Stimulated activated CD4-positive, alpha-beta T cell treated with anti-CD3 and anti-CD28 coated beads, Interleukin-2, amount 100 ng/mL, for 4 hours (primary cell): Measurements from ENCODE around the gene IRF6.
A peak's percentile ranks its signal among the peaks of the same experiment; 100 is the strongest.

Experiments used
- DNase-seq: peaks from one replicate; pipeline ENCODE4 v3.0.0-alpha.2; 2020; ENCODE audit warnings: low read depth

Gene IRF6

DNA sequence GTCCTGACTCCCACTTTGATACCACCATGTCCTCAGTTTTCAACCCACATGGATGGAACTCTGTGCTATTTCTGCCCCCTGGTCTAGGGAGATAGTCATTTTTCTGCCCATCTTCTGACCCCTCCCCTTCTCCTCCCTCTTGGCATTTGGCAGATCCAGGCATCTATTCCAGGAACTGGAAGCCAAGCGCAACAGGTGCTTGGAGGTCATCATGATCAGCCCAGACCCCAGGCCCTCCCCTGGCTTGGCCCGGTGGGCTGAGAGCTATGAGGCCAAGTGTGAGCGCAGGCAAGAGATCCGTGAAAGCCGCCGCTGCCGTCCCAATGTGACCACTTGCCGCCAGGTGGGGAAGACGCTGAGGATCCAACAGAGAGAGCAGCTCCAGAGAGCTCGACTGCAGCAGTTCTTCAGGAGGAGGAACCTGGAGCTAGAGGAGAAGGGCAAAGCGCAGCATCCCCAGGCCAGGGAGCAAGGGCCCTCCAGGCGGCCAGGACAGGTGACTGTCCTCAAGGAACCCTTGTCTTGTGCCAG, 46.0 kb downstream of the IRF6 start:
- DNase-seq: no peak

DNA sequence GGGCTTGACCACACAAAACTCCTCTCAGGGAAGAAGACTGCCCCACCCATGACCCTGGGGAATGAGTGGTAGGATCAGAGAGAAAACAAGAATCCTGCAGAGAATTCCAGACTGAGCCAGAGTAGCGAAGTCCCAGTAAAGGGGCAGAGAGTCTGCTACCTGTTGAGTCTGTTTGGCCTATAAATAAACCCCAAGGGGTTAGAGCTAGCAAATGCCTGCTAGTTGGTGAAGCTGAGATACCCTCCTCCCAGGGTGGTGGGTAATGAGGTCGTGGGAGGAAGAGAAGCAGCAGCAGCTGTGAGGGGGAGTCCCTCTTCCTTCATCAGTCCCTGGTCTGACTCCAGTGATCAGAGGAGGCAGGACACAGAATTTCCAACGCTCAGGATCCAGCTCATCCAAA, 47.5 kb downstream of the IRF6 start:
- no peak for DNase-seq

DNA sequence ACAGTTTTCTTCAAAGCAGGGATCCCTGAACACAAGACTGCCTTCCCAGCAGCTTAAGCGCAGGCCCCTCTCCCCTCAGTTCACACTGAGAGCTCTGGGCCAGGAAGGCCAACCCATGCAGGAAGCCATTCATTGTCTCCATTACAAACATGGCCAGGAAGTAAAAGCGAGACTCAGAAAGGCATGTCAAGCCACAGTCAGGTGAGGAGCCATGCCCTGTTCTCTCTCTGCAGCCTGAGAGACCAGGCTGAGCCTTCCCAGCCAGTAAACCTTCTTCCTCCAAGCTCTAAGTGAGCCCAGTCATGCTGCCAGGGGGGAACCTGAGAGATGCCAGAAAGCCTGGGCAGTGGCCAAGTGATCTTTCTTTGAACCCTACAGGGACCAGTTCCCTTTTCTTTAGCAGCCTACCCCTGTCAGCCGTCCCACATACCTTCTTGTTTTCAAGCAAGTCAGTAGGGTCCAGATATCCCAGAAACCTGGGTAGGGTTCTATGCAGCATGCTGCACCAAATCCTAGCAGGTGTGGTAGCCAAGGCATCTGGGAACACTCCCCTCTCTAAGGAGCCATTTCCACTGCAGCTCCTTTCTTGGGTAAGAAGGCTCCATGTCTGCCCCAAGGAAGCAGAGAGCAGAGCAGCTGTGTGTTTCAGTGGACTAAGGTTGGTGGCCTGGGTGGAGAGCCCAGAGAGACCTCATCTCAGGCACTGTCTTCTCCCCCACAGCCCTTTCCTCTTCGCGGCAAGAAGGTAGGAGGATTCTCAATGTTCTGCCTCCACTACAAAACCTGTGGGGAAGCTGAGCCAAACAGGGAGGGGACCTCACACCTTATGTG, 49.1 kb downstream of the IRF6 start:
- DNase-seq: no peak

DNA sequence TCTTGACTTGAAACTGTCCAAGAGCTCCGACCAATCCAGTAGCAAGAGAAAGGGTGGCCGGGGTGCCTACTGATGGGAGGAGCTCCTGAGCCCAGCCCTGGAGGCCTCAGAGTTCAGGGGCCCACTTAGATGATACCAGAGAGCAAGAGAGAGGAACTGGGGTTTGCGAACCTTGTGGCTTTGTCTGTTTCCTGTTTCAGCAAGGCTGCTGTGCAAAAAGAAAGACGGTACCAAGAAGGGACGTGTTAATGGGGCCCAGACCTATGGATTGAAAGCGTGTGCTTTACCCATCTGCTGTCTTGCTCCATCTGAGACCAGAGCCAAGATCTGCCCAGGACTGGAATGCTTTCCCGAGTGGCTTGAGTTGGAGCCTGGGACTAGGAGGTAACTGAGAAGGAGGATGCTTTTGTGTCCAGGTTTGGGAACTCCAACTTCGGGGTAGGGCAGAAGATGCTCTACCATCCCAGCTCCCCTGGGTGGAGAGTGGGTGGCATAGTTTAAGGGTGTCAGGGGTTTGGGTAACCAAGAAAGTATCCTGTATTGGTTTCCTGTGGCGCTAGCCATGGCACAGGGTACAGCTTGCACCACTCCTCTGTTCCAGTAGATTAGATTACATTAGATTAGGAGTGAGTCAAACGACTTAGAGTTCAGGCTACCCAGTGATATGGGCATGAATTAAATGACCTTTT, 49.9 kb downstream of the IRF6 start, which contains the start of gene TRAF3IP3:
TRAF3IP3 (plus strand) TSS at position 128 of the 689 bp plus-strand sequence. CDS start 3,987 bp downstream, outside the sequence.
- peak; percentile 55 for DNase-seq

DNA sequence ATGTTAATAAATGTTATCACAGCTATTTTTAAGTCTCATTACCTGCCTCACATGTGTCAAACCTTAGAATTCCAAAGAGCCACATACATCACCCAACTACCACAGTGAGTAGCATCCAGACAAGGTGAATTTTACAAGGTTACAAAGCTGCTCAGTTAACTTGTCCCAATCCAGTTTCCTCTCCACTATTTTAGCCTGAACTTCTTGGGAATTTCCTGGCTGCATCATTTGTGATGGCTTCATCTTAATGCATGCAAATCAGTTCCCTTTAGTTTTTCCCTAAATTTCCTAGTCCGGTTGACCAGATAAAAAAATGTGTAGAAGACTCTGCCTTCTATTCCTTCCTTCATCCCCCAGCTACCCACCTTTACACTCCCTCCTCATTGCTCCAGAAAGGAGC, 50.7 kb downstream of the IRF6 start:
- no peak for DNase-seq

DNA sequence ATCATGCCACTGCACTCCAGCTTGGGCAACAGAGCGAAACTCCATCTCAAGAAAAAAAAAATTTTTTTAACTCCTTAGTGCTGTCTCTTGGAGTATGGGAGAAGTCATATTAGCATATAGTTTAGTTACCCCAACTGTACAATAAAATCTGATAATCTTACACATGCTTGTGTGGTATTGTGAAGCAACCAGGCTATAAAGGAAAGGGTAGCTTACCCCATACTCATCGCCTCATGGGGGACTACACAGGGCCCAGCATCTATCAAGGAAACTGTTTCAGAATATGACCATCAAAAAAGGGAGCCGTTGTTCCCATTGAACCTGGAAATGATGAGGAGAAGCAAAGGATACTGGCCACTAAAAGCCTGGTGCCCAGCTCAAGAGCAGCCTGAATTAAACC, 53.1 kb downstream of the IRF6 start:
- DNase-seq: no peak

DNA sequence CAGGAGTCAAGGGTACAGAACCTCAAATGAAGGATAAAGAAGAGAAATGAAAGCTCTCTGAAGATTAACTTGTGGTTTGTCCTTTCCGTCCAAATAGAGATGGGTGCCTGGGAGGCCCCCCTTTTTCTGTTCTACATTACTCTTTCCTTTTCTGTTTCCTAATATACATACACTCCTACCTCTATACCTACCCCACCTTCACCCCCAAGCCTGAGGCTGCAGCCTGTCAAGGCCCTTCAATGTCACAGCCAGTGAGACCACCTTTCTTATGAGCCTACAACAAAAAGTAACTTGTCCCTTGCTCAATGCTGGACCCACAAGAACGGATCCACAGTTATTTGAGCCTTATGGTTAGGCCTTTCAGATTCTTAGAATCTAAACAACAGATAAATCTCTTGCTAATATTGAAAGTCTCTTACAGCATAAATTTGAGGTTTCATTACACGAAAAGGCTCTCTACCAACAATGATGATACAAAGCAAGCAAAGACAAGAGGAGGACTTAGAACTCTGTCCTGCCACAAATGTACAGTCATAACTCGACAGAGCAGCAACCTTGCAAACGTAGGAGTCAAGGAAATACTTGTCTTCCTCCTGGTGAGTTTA, 54.2 kb downstream of the IRF6 start:
- no peak for DNase-seq

DNA sequence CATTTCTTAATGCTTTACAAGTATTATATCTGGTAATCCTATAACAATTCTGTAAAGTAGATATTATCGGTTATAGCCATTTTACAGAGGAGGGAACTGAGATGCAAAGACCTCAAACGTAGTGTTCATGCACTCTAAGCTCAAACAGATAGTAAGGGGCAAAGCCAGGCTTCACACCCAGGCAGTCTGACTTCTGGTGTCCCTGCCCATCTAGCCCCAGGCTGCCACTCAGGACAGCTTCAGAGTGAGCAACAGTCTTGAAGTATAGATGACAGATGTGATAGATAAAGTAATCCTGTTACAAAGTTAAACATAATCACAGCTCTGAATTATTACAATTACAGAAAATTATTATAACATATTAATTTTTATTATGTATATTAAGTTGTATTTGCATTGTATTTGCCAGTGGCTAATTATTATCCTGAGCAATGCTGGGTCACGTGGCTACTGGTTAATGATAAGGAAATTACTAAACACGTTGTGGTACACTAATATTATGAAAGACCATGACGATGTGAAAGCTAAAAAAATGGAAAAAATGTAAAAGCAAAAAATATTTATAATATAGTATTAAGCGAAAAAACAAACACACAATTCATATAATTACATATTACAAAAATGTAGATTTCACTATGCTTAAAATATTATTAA, 56.1 kb downstream of the IRF6 start:
- no peak for DNase-seq

DNA sequence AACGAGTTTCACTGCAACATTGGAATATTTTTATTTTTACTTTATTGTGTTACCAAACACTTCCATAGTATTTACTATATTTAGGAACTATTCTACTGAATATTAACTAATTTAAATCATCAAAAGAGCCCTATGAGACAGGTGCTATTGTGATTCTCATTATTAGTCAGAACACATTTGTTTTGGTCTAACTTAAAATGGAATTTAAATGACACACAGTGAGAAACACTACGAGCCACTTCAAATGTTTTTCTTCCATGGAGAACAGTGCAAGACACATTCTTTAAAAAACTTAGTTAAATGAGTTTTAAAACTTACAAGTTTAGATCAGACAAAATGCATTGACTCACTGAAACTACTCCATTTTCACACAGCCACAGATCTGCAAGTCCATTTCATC, 56.7 kb downstream of the IRF6 start:
- DNase-seq: no peak

DNA sequence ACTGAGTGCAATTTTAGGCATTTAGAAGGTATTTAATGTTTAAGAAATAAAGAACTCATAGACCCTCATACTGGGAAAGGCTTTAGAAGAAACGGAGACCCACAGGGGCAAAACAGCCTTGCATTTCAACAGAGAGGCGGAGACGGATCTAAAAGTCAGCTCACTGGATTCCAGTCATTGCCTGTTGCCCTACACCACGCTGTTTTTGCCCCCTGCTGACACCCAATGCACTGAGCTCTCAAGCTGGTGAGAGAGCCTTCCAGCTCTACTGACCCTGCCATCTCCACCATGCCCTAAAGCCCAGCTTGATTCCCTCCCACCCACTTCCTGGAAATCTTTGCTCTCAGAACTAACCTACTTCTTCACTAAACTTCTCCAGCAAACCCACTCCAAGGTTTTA, 57.3 kb downstream of the IRF6 start:
- no peak for DNase-seq

DNA sequence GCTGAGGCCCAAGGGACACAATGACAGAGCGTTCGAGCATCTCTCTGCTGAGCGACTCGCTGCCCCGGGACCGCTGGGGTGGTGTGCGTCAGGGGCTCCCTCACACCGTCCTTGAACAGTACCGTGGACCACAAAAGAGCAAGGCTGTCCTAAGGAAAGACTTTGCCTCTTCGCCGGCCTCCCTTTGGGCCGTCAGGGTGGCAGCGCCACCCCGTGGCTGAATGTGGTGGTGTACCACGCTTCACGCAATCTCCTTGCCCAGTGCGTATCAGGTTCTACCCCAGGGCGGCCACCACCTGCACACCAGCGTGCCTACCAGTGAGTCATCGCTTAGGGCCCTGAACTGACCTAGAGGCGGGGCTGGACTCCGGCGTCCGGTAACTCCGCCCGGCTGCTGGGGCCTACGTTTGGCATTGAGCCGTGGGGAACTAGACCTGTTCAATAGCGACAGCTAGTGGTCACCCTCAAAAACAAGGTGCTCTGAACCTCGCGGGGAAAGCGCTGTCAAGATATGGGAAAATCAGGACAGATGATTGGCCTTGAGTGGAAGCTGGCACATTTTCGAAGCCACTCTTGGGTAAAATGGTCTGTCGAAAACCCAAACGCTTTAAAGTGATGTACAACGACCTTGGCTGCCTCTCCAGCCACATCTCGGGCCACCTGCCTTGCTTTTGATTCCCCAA, 58.2 kb downstream of the IRF6 start:
- DNase-seq: peak; percentile 60

DNA sequence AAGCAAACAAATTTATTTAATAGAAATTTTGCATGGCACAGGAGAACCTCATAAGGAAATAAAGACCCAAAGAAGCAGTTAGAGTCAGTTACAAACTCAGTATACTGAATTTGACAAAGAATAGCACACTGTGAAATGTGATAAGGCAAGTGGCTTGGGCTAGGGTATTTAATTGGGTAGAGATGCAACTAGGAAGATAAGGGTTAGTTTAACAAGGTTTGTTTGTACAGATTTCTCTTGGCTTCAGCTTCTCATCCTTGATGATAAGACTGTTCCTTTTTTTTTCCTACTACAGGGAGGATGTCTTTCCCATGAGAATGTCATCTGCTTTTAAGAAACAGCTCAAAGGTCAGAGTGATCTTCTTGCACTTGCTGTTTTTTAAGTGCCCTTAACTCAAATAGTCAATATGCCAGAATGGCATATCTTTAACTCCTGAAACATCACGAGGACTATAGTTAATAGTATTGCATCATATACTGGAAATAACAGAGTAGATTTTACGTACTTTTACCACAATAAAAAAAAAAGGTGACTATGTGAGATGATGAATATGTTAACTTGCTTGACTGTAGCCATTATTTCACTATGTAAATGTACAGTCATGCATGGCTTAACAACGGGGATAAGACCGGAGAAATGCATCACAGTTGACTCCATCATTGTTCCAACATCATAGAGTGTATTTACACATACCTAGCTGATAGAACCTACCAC, 59.3 kb downstream of the IRF6 start:
- DNase-seq: no peak

DNA sequence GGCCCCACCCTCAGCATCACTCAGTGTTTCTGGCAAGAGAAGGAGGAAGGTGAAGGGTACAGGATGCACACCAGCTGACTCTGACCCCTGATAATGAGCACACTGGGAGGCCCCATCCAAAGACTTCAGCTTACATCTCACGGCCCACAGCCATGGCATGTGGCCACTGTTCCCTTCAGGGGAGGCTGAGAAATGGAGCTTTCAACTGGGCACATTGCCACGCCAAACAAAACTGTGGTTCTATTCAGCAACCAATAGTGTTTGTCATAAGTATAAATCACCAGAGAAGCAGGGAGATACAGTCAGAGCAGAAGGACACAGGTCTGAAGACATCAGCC, 62.8 kb downstream of the IRF6 start:
- DNase-seq: no peak

DNA sequence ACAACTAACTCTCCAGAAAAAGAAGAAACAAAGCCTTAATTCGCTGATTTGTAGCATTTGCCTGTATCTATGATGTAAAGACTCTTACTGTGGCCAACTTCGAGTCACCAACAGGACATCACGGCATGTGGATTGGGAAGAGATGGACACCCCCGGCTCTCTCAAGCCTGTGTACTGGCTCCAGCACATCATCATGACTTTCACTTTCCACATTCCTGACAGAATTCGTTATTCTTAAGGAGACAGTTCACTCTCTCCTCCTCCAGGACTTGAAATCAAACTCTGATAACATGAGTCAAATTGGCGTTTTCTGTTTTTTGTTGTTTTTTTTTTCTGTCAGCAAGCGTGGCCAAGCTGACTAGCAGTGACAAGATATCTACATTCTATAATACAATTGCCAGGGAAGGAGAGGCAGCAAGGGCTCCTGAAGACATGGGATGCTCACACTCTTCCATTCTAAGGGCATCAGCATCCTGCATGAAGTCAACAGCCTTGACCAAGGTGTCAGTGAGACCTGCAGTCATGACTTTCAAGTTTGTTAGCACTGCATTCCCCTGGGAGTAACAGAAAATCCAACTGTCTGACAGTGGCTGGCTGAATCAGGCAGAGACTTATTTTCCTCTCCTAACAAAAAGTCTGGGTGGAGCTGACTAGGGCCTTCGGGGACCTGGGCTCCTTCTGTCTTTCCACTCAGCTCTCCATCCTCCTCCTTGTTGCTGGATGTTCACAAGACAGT, 63.4 kb downstream of the IRF6 start:
- no peak for DNase-seq

DNA sequence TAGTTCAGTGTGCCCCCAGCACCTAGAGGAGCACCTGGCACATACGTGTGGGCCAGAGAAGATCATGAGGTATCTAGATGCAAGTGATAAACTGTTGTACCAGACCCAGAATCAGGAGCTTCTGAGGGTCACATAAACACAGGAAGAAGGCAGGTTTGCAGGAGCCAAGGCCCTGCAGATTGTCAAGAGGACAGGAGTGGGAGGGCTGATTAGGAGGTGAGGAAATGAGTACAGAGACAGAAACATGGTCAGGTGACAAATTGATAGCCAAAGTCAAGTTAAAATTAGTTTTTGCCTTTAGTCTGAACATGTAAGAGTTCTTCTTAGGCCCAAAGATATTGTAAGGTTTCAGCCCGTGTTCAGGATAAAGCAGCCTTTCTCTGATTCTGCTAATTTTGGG, 64.1 kb downstream of the IRF6 start:
- DNase-seq: no peak

DNA sequence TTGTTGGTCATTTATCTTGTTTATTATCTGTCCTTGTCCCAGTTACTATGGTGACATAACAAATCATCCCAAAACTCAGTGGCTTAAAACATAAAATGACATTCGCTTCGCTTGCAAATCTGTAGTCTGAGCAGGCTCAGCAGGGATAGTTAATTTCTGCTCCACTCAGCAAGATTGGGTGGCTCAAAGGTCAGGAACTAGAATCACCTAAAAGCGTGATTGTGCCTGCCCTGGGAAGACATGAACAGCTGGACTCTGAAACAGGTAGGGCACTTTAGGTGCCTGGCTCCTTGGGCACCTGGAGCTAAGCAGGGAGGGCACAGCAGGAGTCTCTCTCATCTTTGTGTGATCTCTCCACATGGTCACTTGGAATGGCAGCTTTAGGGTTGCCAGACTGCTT, 64.7 kb downstream of the IRF6 start:
- DNase-seq: no peak

DNA sequence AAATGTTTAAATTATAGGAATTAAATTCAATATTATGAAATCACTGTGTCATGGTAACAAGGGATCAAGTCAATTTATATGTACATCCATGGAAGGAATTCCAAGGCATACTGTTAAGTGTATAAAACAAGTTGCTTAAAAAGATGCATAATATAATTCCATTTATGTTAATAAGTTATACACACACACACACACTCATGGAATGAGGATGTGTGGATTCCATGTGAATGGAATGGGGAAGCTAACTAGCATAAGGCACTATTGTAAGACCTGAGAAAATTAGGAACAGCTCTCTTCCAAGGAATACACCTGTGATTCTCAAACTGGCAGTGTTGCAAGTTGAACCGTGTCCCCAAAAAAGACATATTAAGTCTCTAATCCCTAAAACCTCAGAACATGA, 67.7 kb downstream of the IRF6 start:
- DNase-seq: no peak

DNA sequence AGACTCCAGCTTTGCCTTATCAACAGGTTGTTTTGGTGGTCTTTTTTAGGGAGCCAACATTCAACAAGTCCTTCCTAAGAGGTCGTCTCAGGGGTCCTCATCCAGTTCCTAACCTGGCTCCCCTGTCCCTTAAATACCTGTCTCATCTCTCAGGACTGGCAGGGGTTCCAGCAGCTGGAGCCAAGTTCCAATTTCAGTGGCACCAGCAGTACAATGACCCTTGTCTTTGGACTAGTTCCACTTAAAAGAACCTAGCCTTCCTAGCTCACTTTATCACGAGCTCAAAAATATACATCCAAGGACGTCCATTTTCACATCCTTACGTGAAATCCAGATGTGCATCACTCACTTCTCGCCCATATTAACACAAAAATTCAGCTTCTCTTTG, 68.8 kb downstream of the IRF6 start:
- DNase-seq: no peak

DNA sequence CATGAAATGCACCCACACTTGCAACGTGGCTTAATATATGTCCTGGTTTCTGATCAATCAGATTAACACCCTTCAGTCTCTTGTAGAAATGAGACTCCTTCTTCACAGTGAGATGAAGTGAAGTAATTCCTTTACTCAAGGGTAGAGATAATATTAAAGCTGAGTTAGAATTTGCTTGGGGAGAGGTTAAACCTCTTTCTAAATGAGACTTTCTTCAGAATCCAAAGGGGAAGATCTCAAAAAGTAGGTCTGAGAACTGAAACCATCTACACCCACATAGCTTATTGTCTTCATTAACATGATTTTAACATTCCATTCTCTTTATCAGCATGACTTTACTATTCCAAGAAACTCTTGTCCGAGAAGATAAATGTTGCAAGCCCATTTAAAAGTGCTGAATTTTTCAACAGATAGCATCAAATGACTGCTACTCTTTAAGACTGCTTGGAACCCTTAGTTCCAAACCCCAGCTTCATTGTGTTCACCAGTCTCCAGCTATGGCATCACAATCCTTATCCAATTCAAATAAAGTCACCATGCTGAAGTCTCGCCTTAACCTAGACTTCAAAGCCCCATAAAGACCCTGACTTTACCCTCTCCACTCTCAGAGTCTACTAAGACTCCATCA, 69.3 kb downstream of the IRF6 start:
- DNase-seq: no peak
